ENCODE measurements around the gene TBC1D22A.

GRCh38 chr22:46922037-46922436 lies 159.6 kb downstream of the TBC1D22A start:
- TF ChIP-seq POLR2A (IDR thresholded peaks at IDR 0.05) (no peak), CTCF (IDR thresholded peaks at IDR 0.05) (no peak), EP300 (IDR thresholded peaks at IDR 0.05) (no peak)

All from ovary (tissue), 3 donors.